Esophagus squamous epithelium (tissue), 5 donors: Measurements from ENCODE around the gene NACC1. TPM values are rescaled to one million over a fixed set of nuclear protein-coding genes. Genes with fewer than 3 reads are reported as not detected.

Source experiments
- DNase-seq: peaks from one replicate; lab custom pipeline; 2025; lab: John Stamatoyannopoulos, UW
- H3K27ac ChIP-seq, 4 donors: fragments of 200-600 bp; sonication (generic); one replicate each; pipeline ENCODE4 v1.5.1; 2016 to 2019; ENCODE audit warnings: mild to moderate bottlenecking in 1 of 4
- H3K27me3 ChIP-seq, 4 donors: fragments of 200-600 bp; sonication (generic); 1 replicate in 3 of 4; 2 replicates in 1 of 4; pipeline versions ENCODE4 v1.5.1 to v1.6.0; 2017 to 2021; ENCODE audit warnings: antibody characterized with exemption in 1 of 4
- H3K36me3 ChIP-seq, 3 donors: fragments of 200-600 bp; sonication (generic); one replicate each; pipeline ENCODE4 v1.5.1; 2016 to 2019
- H3K4me1 ChIP-seq, 3 donors: fragments of 200-600 bp; sonication (generic); one replicate each; pipeline ENCODE4 v1.5.1; 2017 to 2019
- H3K4me3 ChIP-seq, 4 donors: fragments of 200-600 bp; sonication (generic); 1 replicate in 3 of 4; 2 replicates in 1 of 4; pipeline ENCODE4 v1.5.1; 2016 to 2019; ENCODE audit warnings: mild to moderate bottlenecking in 2 of 4, moderate library complexity in 1 of 4
- H3K9me3 ChIP-seq, 3 donors: fragments of 200-600 bp; sonication (generic); one replicate each; pipeline ENCODE4 v1.5.1; 2016 to 2019
- CTCF ChIP-seq, 6 experiments: fragments of 450-650 bp in 4 of 6; fragments of 200-600 bp in 2 of 6; sonication (generic) in 2 of 6; IDR thresholded peaks; one replicate each; pipeline ENCODE4 v1.5.1; 2016 to 2019; ENCODE audit warnings: antibody characterized with exemption in 6 of 6, mild to moderate bottlenecking in 4 of 6, moderate library complexity in 4 of 6
- POLR2A ChIP-seq, 4 donors: fragments of 450-650 bp; IDR thresholded peaks; one replicate each; pipeline ENCODE4 v1.6.1; 2017; ENCODE audit warnings: antibody characterized with exemption in 4 of 4, mild to moderate bottlenecking in 4 of 4, moderate library complexity in 3 of 4
- WGBS, 2 donors: methylation state at CpG; one replicate each; pipeline ENCODE4 v1.1.5; 2018; 5-methylcytosine and 5-hydroxymethylcytosine counted together
- intact Hi-C: fragments of 100-400 bp; cut with DNase I; formaldehyde crosslinking; loops from one replicate; pipeline ENCODE4 v1.15.0; 2022
- total RNA-seq, 4 donors: library from RNA; depleted of rRNA; stranded (reverse); fragments of >200 nt; gene quantifications; one replicate each; pipeline ENCODE4 v1.1.0, GENCODE V29; 2016
- donor health status: DM: yes; HTN: yes; CAD: no.

Gene NACC1
- total RNA-seq, 4 donors from 2014 or later = 26.7 to 45.5 (median 37.1) TPM

GRCh38 chr19:13090511-13091231, 27.4 kb upstream of the NACC1 start:
- WGBS, 2 donors = 100% methylated on average over 1 of the region's 10 CpGs; no CpG with 5 or more reads in 1 of the 2 donors
- Histone ChIP-seq H3K9me3 (no peaks in the 10 kb centered on the region), H3K36me3 (peaks cover 0 to 89% (median 13%) of the 10 kb centered on the region in 3 donors), H3K4me3 (no peak overlapping the region), H3K4me1 (peaks cover 12 to 73% (median 41%) of the 10 kb centered on the region in 3 donors), H3K27me3 (no peaks in the 10 kb centered on the region), H3K27ac (peak overlapping the region; percentile 42 to 94 (median 82))
- no peak for DNase-seq
- intact Hi-C loops = loop anchor here (5.0 kb wide), 1 partner anchor 108 kb away; no protein-coding TSS in a partner anchor
- TF ChIP-seq POLR2A (IDR thresholded peaks at IDR 0.05) = no peak
- TF ChIP-seq CTCF (IDR thresholded peaks at IDR 0.05) = no peak

- WGBS, 2 donors = 20 to 64% methylated on average over 6 to 17 of the region's 25 CpGs
- TF ChIP-seq POLR2A (IDR thresholded peaks at IDR 0.05) = no peak
- Histone ChIP-seq H3K27ac (peak overlapping the region; percentile 31 to 94 (median 88)), H3K36me3 (peaks cover 0 to 89% (median 12%) of the 10 kb centered on the region in 3 donors), H3K9me3 (no peaks in the 10 kb centered on the region), H3K4me1 (peaks cover 19 to 77% (median 50%) of the 10 kb centered on the region in 3 donors), H3K27me3 (no peaks in the 10 kb centered on the region), H3K4me3 (no peak overlapping the region)
- intact Hi-C loops = loop anchor here (5.0 kb wide), 1 partner anchor 109 kb away; no protein-coding TSS in a partner anchor
- no peak for DNase-seq
Measured at GRCh38 chr19:13091400-13092157, 26.5 kb upstream of the NACC1 start.

- no peak for DNase-seq
- intact Hi-C loops = loop anchor here (5.0 kb wide), 1 partner anchor 110 kb away; no protein-coding TSS in a partner anchor
- peaks cover 20 to 82% (median 51%) of the 10 kb centered on the region in 3 donors for H3K4me1 ChIP-seq
- peaks cover 0 to 83% (median 6%) of the 10 kb centered on the region in 3 donors for H3K36me3 ChIP-seq
- WGBS, 2 donors = 63% methylated on average over 2 of the region's 2 CpGs; no CpG with 5 or more reads in 1 of the 2 donors
- peak overlapping the region; percentile 31 to 94 (median 88) for H3K27ac ChIP-seq
- no peaks in the 10 kb centered on the region for H3K9me3 ChIP-seq
- no peak overlapping the region for H3K4me3 ChIP-seq
- H3K27me3 ChIP-seq = no peaks in the 10 kb centered on the region
- no peak for TF ChIP-seq CTCF (IDR thresholded peaks at IDR 0.05)
- no peak for TF ChIP-seq POLR2A (IDR thresholded peaks at IDR 0.05)
Measured at GRCh38 chr19:13092158-13092543, 25.9 kb upstream of the NACC1 start.

- Histone ChIP-seq H3K4me1 (peaks cover 26 to 88% (median 56%) of the 10 kb centered on the region in 3 donors), H3K4me3 (no peak overlapping the region), H3K27me3 (peaks cover 0 to 5% (median 0%) of the 10 kb centered on the region in 4 donors), H3K36me3 (peaks cover 0 to 77% (median 3%) of the 10 kb centered on the region in 3 donors), H3K27ac (peak overlapping the region; percentile 31 to 94 (median 88)), H3K9me3 (no peaks in the 10 kb centered on the region)
- intact Hi-C loops = loop anchor here (5.0 kb wide), 1 partner anchor 110 kb away; no protein-coding TSS in a partner anchor
- TF ChIP-seq CTCF (IDR thresholded peaks at IDR 0.05) (no peak), POLR2A (IDR thresholded peaks at IDR 0.05) (no peak)
- WGBS, 2 donors = 53 to 59% methylated on average over 4 to 7 of the region's 14 CpGs
- DNase-seq = no peak
Measured at GRCh38 chr19:13092606-13093235, 25.3 kb upstream of the NACC1 start.
